HG03558 (cell line): Measurements from ENCODE around the gene DMBX1.

Source experiments
- ATAC-seq: cut with Tn5 transposase; IDR thresholded peaks from one replicate; pipeline ENCODE4 v1.9.1; 2021; ENCODE audit warnings: moderate number of reproducible peaks; ENCODE audit not compliant: unreplicated experiment; ENCODE audit errors: extremely low read depth

DMBX1 gene

DNA sequence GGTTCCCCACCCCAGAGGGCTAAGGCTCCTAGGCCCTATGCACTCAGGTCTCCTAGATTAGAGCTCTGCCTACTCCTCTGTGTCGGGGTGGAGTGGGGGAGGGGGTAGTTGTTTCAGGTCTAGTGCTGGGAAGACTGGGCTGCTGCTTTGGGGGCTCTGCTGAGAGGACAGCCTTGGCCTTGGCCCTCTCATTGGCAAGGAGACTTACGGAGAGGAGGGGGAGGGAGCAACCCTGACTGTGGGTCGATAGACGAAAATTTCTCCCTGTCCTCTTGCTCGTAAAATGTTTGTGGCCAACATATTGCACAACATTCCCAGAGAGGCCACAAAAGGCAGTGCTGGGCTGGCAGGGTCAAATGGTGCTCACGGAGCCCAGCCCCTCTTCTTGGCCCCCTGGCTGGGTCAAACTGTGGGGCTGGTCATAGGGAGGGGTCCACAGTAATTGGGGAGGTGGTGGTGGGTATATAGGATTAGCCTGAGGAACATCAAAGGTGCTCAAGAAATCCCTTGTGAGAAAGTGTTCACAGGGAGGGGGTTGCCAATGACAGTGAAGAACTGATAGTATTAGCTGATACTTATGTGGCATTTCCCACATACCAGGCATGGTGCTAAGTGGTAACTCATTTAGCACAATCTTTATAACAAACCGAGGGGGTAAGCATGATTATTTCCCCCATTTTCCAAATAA is 8.5 kb upstream of the DMBX1 start:
- no peak for ATAC-seq

- no peak for ATAC-seq
Measured at GRCh38 chr1:46481961-46482360, 7.7 kb upstream of the DMBX1 start.

- ATAC-seq: no peak
Measured at GRCh38 chr1:46483589-46483988, 6.0 kb upstream of the DMBX1 start.

GRCh38 chr1:46484783-46485490 is 4.7 kb upstream of the DMBX1 start:
- no peak for ATAC-seq

DNA sequence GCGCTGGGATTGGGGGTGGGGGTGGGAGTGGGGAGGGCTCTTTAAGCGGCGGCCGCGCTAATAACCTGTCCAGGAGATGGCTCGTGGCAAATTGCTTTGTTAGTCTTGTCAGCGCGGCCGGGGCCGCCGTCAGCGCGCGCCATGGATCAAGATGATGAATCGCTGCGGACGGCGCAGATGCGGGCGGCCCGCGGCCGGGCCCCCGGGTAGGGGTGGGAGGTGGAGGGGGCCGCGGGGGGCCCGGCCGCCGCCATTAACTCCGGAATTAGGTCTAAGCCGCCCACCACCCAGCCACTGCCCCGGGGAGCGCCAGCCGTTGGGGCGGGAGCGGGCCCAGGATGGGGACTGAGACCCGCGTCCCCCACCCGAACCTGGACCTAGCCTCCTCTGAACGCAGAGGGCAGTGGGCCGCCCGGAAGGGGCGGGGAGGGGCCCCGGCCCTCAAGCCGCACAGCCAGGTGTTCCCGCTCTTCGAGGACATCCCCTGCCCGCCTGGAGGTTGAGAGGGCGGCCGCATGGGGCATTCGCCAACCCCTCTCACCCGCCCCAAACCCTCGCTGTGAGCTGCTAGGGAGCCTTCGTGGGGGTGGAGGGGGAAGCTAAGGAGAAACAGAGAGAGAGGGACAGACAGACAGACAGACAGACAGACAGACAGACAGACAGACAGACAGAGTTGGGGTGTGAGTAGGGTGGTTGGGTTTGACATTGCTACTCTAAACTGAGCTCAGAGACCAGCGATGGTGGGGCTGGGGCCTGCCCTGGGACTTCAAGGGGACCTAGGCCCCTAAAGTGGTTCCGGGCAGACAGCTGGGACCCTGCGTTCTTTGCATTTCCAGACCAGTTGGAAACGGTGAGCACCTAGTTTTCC is 3.8 kb upstream of the DMBX1 start:
- no peak for ATAC-seq

DNA sequence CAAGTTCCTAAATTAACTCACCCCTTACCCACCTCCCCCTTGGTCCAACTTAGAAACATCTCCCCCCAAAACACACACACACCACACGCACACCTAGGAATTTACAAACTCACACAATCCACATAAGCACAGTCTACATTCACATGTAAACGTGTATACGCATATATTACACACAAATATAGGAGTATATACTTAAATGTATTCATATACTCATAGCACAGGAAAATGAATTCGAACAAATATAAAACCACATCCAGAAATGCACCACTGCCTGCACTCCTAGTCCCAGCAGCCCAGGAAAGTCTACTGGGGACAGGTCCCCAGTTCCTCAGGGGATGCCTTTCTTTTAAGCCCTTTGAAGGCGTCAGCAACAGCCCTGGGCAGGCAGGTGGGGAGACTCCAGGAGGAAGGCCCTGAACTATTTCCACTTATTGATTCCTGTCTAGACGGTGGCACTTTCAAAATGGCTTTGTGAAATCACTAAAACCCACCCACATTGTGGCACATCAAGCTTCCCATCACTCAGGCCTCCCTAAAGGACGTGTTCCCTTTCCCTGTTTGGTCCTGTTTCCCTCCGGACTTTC is 3.1 kb upstream of the DMBX1 start:
- no peak for ATAC-seq

DNA sequence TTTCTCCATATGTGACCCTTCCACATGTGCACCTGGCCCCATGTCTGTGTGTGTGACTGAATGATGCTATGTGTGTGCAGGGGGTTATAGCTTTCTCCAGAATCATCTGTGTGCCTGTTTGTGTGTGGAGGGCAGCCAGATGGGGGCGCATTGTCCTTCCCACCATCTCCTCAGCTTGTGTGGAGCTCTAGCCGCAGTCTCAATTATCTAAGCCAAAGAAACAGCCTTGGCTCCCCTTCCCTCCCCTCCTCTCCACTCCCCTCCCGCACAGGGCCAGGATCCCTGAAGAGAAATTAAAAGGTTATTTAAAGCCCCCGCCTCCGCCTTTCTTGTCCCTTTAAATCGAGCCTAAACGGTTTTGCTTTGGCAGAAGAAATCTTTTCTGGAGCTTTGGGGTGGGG is 1.8 kb upstream of the DMBX1 start:
- ATAC-seq: no peak

DNA sequence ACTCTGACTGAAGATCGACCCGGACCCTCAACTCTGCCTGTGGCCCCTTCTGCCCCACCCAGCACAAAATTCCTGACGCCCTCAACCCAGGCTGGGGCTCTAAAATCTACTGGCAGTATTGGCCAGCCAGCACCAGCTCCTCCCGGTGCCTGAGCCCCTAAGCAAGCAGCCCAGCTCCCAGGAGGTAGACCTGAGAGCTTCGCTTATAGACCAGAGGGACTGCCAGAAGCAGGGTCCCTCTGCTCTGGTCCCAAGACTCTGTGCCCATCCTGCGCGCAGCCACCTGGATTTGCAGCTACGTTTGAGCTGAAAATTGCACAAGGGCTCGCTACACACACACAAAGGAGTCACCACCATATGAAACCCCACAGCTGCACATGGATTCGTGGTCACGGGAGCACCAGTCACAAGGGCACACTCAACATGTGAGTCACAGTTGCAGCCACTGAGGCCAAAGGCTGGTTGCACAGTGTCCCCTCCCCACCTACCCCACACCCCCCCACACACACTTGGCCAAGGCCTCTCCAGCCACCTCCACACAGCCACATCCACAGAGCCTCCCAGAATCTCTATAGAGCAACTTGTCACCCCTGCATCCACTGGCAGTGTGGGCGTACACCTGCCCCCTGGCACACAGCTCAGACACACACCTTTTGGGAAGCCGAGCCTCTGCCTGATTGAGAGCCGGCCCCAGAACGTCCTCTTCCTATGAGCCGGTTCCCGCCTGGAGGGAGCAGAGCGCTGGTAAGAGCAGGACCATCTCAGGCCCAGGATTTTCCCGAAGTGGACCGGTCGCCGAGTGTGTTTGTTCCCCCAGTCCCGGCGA is 1.1 kb upstream of the DMBX1 start:
- no peak for ATAC-seq

GRCh38 chr1:46489169-46489637 is 433 bp upstream of the DMBX1 start:
- ATAC-seq: no peak

DNA sequence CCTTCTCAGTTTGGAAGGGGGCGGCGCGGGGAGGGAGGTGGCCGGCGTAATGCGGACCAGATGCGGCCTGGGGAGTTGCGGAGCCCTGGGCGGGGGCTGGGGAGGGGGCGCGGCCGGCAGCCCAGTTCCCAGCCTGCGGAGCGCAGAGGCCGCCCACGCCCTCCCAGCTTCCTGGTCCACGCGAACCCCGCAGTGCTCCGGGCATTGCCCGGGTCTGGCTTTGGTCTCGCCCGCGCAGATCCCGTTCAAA is 695 bp downstream of the DMBX1 start:
- no peak for ATAC-seq

GRCh38 chr1:46490656-46491442 is 1.2 kb downstream of the DMBX1 start:
- ATAC-seq: no peak

GRCh38 chr1:46491443-46492268 is 2.0 kb downstream of the DMBX1 start:
- no peak for ATAC-seq

DNA sequence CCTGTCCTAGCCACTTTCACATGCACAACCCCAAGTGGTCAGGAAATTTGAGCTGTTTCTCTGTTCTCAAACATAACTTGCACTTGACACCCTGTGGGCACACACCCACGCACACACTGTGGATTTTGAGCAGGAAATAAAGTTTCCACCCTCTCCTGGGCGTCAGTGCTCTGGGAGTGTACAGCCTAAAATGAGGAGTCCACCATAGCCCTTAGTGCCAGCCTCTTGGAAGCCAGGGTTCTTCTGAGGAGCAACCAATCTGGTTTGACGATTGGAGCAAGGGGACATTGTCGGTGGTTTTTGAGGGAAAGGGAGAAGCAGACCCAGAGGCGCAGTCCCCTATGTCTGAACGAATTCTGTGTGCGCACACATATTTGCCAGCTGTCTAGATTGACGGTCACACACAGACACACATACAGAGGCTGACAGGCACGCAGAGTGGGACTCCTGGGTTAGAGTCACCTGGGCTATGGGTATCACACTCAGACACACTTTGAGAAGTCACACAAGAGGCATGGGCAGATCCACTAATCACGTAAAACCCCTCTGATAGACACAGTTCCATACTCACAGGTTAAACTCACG is 2.7 kb downstream of the DMBX1 start:
- ATAC-seq: no peak

DNA sequence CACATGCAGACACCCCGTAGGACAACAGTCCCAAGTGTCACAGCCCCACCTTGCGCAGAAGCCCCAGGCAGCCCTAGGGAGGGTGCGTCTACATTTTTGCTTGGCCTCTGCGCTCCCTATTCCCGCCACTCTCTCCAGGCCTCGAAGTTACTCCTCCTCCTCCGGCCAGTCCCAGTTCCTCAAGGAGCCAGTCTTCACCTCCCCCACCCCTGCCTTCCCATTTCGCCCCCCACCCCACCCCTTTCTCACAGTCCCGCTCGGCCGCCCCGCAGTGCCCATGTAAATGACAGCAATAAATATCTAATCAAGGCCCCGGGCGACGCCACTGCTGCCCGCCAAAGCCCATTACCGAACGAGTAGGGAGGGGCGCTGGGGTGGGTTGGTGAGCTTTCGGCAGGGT is 3.2 kb downstream of the DMBX1 start:
- ATAC-seq: no peak

DNA sequence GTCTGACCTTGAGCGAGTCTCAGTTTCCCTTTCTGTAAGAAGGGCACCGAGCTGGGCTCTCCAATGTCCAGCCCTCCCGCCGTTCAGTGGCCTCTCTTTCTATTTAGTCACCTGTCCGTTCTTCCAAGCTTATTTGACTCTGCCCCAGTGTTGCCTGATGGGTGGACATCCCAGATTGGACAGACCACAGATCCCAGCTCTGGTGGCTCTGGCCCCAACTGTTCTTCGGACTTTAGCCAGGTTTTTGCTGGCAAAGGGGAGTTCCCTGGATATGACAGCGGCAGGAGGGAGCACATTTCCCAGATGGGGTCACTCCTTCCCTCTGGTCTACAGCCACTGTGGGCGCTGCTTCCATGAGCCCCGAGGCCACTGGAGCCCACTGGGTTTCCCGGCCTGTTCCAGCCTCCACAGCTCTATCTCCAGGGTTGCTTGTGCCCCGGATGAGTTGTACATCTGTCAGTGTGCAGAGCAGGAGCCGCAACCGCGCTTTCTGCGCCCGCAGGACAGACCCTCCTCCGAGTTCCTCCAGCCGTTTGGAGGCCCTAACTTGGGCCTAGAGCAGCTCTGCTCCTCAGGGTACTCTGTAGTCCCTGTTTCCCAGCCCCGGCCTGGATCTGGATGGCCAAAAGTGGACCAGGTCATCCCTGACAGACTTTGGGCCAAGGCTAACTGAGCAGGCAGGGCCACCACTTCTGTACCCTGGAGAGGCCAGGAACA is 3.8 kb downstream of the DMBX1 start:
- no peak for ATAC-seq

GRCh38 chr1:46494910-46495309 is 5.3 kb downstream of the DMBX1 start:
- no peak for ATAC-seq

DNA sequence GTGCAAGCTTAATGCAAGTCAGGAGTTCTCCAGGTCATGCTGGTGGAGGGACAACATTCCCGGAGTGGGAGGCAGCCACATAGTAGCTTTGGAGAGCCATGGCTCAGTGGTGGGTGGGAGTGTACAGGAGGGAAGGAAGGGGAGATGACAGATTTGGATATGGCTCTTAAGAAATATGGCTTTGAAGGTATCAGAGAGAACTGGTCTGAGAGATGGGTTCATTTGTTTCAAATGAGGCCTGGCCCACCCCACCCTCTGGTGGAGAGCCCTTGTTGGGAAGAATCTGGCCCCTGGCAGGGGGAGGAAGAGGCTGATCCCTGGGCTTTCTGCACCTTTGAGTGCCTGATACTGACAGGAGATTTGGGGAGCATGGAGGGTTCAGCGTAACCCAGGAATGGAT is 6.1 kb downstream of the DMBX1 start:
- no peak for ATAC-seq

DNA sequence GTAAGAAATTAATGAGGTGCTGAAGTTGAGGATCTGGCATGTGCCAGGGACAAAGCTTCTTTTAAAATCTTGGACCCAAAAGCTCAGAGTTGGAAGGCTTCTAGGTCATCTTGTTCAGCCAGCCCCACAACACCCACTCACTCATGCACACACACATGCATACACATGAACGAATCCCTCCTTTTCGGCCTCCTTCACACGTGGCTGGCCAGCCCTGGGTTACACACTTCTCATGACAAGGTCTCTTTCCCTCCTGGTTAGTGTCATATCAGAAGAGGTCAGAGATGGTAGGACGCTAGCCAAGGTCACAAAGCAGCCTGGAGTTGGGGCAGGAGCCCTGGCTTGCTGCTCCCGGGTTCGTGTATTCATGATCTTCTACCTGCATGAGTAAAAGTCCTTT is 6.9 kb downstream of the DMBX1 start:
- no peak for ATAC-seq
